ENCODE data around the gene DYNC2LI1. TPM values are rescaled to one million over a fixed set of nuclear protein-coding genes. Genes with fewer than 3 reads are reported as not detected.

The DYNC2LI1 gene
- total RNA-seq, 2 experiments from 2014 or later: 3.9 to 6.1 TPM

DNA sequence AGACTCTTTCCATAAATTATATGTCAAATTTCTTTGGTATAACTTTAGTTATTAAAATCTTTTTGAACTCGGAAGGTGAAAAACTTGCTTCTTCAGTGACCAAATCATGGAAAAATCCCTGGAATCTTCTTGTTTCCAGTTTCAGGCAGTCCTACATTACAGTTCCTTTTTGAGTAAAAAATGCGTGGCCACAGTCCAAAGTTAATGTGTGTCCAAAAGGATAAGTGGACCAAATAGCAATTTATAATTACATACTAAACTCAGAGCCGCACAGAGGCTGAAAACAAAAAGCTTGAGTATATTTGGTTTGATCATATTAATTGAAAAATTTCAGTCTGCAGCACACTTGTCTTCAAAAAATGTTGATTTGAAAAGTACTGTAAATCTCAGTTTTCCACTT, 28.4 kb upstream of the DYNC2LI1 start:
- Mint-ChIP-seq H3K4me1 (no peaks in the 10 kb centered on the region), H3K27ac (no peak overlapping the region), H3K4me3 (no peak overlapping the region), H3K27me3 (peaks cover 2% of the 10 kb centered on the region), H3K9me3 (no peaks in the 10 kb centered on the region), H3K36me3 (no peaks in the 10 kb centered on the region)
- POLR2A ChIA-PET: no interaction called here
- DNase-seq: no peak
- ATAC-seq (ENCODE audit: low read depth): no peak

- no peaks in the 10 kb centered on the region for H3K4me1 Mint-ChIP-seq
- ATAC-seq (ENCODE audit: low read depth) (no peak), DNase-seq (no peak)
- H3K4me3 Mint-ChIP-seq: no peak overlapping the region
- H3K36me3 Mint-ChIP-seq: no peaks in the 10 kb centered on the region
- POLR2A ChIA-PET: no interaction called here
- H3K9me3 Mint-ChIP-seq: no peaks in the 10 kb centered on the region
- H3K27ac Mint-ChIP-seq: no peak overlapping the region
- H3K27me3 Mint-ChIP-seq: peaks cover 2% of the 10 kb centered on the region
These were observed 25.5 kb upstream of the DYNC2LI1 start for GRCh38 chr2:43748333-43748732.

- H3K4me3 Mint-ChIP-seq: no peak overlapping the region
- H3K36me3 Mint-ChIP-seq: no peaks in the 10 kb centered on the region
- POLR2A ChIA-PET: no interaction called here
- H3K9me3 Mint-ChIP-seq: no peaks in the 10 kb centered on the region
- DNase-seq: no peak
- H3K27ac Mint-ChIP-seq: no peak overlapping the region
- ATAC-seq (ENCODE audit: low read depth): no peak
- peaks cover 2% of the 10 kb centered on the region for H3K27me3 Mint-ChIP-seq
- H3K4me1 Mint-ChIP-seq: no peaks in the 10 kb centered on the region
These were observed 24.3 kb upstream of the DYNC2LI1 start for GRCh38 chr2:43749583-43749982.

DNA sequence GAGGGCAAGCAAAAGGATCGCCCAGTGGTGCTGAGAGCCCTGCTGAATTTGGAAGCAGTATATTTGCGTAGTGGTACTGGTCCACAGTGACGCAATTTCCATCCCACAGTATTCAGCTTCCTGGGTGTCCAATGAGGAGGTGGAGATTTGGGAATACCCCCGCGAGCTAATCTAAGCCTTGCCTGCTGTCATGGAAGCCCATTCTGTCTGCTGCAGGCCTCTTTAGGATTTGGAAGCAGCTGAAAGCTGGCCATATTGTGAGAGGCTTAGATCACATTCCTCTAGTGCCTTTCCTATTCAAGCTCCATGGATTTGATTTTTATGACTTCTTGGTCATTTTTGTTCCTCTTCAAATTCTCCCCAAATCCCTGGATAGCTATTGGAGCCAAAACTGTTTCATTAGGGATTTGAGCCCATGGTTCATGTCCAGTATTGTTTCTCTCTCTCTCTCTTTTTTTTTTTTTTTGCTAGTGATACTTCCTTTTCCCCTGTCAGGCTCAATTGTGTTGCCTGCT, 22.3 kb upstream of the DYNC2LI1 start:
- no peaks in the 10 kb centered on the region for H3K4me1 Mint-ChIP-seq
- H3K27ac Mint-ChIP-seq: no peak overlapping the region
- no peak for DNase-seq
- peaks cover 2% of the 10 kb centered on the region for H3K27me3 Mint-ChIP-seq
- no peaks in the 10 kb centered on the region for H3K9me3 Mint-ChIP-seq
- POLR2A ChIA-PET: interaction anchor here (0.7 kb wide), 1 partner anchor 887 kb away, joined by 3 read pairs; no protein-coding TSS in a partner anchor
- no peak overlapping the region for H3K4me3 Mint-ChIP-seq
- H3K36me3 Mint-ChIP-seq: no peaks in the 10 kb centered on the region
- no peak for ATAC-seq (ENCODE audit: low read depth)

DNA sequence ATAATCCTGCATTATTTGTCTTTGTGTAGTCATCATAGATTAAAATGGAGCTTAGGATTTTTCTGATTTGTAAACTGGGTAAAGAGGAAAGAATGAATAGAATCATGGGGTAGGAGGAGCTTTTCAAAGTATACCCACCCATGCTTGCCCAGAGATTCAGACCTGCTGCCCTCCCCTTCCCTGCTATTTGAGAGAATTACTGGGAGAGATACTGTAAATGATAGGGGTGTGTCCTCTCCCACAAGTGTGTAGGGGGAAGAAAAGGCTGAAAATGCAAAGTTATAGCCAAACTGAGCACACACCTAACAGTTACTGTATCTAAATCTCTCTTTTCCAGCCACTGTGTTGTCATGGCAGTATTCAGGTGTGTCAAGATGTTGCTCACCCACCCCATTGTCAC, 21.5 kb upstream of the DYNC2LI1 start:
- no peaks in the 10 kb centered on the region for H3K9me3 Mint-ChIP-seq
- POLR2A ChIA-PET: interaction anchor here (0.7 kb wide), 1 partner anchor 888 kb away, joined by 3 read pairs; no protein-coding TSS in a partner anchor
- no peaks in the 10 kb centered on the region for H3K4me1 Mint-ChIP-seq
- H3K27me3 Mint-ChIP-seq: peaks cover 2% of the 10 kb centered on the region
- H3K4me3 Mint-ChIP-seq: no peak overlapping the region
- H3K27ac Mint-ChIP-seq: no peak overlapping the region
- no peak for ATAC-seq (ENCODE audit: low read depth)
- no peaks in the 10 kb centered on the region for H3K36me3 Mint-ChIP-seq
- DNase-seq: no peak

GRCh38 chr2:43754180-43754579, 19.7 kb upstream of the DYNC2LI1 start:
- POLR2A ChIA-PET: no interaction called here
- ATAC-seq (ENCODE audit: low read depth) (no peak), DNase-seq (no peak)
- H3K27ac Mint-ChIP-seq: no peak overlapping the region
- peaks cover 2% of the 10 kb centered on the region for H3K27me3 Mint-ChIP-seq
- no peaks in the 10 kb centered on the region for H3K9me3 Mint-ChIP-seq
- H3K4me3 Mint-ChIP-seq: no peak overlapping the region
- H3K4me1 Mint-ChIP-seq: no peaks in the 10 kb centered on the region
- H3K36me3 Mint-ChIP-seq: no peaks in the 10 kb centered on the region

- Mint-ChIP-seq H3K27me3 (no peaks in the 10 kb centered on the region), H3K36me3 (no peaks in the 10 kb centered on the region), H3K9me3 (no peaks in the 10 kb centered on the region), H3K4me3 (no peak overlapping the region), H3K4me1 (no peaks in the 10 kb centered on the region), H3K27ac (no peak overlapping the region)
- DNase-seq (no peak), ATAC-seq (ENCODE audit: low read depth) (no peak)
- POLR2A ChIA-PET: no interaction called here
These were observed 15.1 kb upstream of the DYNC2LI1 start for GRCh38 chr2:43758739-43759138.

DNA sequence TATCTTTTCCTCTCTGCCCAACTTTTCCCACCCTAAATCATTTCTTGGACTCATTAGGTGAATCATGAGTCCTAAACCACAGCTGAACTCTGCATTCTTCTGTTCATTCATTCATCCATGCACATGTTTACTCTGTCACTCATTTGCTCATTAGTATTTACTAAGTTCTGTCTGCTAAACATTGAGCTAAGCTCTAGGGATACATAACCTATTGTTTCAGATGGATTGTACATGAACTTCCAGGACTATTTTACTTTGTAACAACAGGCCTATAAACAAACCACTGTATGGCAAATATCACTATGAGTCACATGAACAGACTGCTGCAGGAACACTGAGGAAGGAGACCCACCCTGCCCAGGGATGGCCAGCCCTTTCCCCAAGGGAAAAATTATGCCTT, 14.6 kb upstream of the DYNC2LI1 start:
- no peak overlapping the region for H3K27ac Mint-ChIP-seq
- H3K36me3 Mint-ChIP-seq: no peaks in the 10 kb centered on the region
- no peak for DNase-seq
- ATAC-seq (ENCODE audit: low read depth): no peak
- H3K4me1 Mint-ChIP-seq: no peaks in the 10 kb centered on the region
- POLR2A ChIA-PET: no interaction called here
- no peaks in the 10 kb centered on the region for H3K9me3 Mint-ChIP-seq
- H3K4me3 Mint-ChIP-seq: no peak overlapping the region
- H3K27me3 Mint-ChIP-seq: no peaks in the 10 kb centered on the region

DNA sequence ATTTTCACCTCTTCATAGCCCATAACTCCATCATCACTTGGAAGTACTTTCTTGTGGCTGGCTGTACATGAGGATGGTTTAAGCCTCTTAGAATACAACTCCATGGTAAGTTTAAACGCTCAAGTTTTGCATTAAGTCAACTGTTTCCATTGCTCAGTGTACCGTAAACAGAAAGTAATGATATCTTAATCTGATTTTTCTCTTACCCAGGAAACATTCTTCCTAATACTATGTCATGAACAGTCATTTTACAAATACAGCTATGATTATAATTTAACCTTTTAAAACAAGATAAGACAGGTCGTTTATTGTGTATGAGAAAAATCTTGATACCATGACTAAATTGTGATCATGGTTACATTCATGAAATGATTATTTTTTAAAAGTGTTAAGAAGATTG, 11.6 kb upstream of the DYNC2LI1 start:
- H3K4me3 Mint-ChIP-seq: no peak overlapping the region
- peaks cover 5% of the 10 kb centered on the region for H3K27me3 Mint-ChIP-seq
- no peak overlapping the region for H3K27ac Mint-ChIP-seq
- no peaks in the 10 kb centered on the region for H3K4me1 Mint-ChIP-seq
- H3K36me3 Mint-ChIP-seq: no peaks in the 10 kb centered on the region
- DNase-seq (no peak), ATAC-seq (ENCODE audit: low read depth) (no peak)
- no peaks in the 10 kb centered on the region for H3K9me3 Mint-ChIP-seq
- POLR2A ChIA-PET: no interaction called here

DNA sequence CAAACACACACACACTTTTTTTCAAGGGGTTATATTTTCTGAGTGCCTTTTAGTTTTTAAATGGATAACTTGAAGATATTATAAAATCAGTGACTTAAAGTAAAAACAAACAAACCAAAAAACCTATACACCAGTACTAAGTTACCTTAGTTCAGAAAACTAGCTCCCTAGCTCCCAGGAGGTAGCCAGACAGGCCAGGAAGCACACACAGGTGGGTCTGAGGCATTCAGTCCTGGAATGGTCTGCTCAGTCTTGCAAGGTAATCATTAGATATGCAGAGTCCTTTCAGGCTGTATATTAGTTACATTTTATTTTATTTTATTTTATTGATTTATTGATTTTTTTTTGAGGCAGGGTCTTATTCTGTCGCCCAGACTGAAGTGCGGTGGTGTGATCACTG, 10.7 kb upstream of the DYNC2LI1 start:
- POLR2A ChIA-PET: no interaction called here
- H3K9me3 Mint-ChIP-seq: no peaks in the 10 kb centered on the region
- DNase-seq: no peak

DNA sequence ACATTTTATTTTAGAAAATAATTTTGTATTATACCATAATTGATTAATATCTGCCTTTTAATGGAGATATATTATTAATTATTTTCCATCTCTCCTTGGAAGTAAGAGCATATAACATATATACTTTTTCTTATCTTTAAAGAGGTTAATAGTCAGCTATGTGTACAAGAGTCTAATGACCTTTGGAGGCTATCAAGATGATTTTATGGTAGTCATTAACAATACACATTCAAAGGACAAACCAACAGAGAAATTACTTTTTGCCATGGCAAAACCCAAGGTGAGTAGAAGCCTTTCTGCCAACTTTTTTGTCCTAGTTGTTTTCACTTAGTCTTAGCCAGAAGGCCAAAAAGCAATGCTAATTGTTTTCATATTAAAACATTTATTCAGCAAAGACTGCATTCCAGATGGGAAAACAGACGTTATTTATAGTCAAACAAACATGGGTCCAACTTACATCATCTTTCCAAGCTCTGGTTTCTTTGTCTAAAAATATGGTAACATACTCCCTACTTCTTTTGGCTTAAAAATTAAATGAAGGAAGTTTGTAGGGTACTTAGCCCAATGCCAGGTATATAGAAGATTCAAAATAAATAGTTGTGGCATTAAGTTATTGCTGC, 9.6 kb upstream of the DYNC2LI1 start:
- no peaks in the 10 kb centered on the region for H3K4me1 Mint-ChIP-seq
- DNase-seq: no peak
- H3K27me3 Mint-ChIP-seq: peaks cover 5% of the 10 kb centered on the region
- POLR2A ChIA-PET: no interaction called here
- H3K4me3 Mint-ChIP-seq: no peak overlapping the region
- H3K27ac Mint-ChIP-seq: no peak overlapping the region
- ATAC-seq (ENCODE audit: low read depth): no peak
- no peaks in the 10 kb centered on the region for H3K9me3 Mint-ChIP-seq
- H3K36me3 Mint-ChIP-seq: no peaks in the 10 kb centered on the region

More for the DNA sequence above, 10.7 kb upstream of the DYNC2LI1 start:
- Mint-ChIP-seq H3K27me3 (peaks cover 5% of the 10 kb centered on the region), H3K4me3 (no peak overlapping the region), H3K4me1 (no peaks in the 10 kb centered on the region), H3K36me3 (no peaks in the 10 kb centered on the region), H3K27ac (no peak overlapping the region)
- ATAC-seq (ENCODE audit: low read depth): no peak

DNA sequence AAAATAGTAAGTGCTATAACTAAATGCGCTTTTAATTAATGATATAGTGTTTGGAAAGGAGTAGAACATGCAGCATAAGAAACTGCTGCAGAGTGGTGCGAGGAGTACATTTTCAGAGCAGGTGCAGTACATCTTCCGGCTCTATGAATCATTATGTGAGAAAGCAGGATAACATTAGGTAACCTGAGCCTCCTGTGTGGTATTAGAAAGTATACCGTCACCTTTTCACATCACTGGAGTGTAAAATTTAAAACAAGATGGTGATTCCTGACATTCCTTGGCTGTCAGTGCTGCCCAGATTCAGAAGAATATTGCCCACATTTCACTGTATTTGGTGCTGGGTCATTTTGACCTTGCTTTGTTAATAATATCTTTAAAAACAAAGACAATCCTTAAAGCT, 7.8 kb upstream of the DYNC2LI1 start:
- Mint-ChIP-seq H3K9me3 (no peaks in the 10 kb centered on the region), H3K4me1 (no peaks in the 10 kb centered on the region), H3K4me3 (no peak overlapping the region), H3K36me3 (no peaks in the 10 kb centered on the region), H3K27ac (no peak overlapping the region), H3K27me3 (peaks cover 9% of the 10 kb centered on the region)
- POLR2A ChIA-PET: no interaction called here
- ATAC-seq (ENCODE audit: low read depth) (no peak), DNase-seq (no peak)

DNA sequence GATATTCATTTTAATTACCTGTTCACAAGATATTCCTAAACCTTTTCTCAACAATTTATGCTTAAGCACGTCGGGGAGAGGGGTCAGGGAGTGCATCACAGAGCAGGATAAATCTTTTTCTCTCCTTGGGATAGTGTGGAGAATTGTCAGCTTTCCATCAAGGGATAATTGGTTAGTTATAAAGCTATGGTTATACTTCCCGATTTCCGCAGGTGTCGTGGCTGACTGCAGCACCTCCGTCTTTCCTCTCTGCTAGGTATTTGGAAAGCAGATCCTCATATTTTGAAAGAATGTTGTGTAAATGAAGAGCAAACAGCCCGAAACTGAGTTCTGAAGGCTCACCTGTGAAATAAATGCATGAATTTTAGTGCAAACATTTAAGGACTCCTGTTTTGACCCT, 778 bp downstream of the DYNC2LI1 start:
- ATAC-seq (ENCODE audit: low read depth) (no peak), DNase-seq (no peak)
- peaks cover 7% of the 10 kb centered on the region for H3K4me1 Mint-ChIP-seq
- peaks cover 4% of the 10 kb centered on the region for H3K27me3 Mint-ChIP-seq
- H3K4me3 Mint-ChIP-seq: peak overlapping the region; percentile 83
- H3K27ac Mint-ChIP-seq: peak overlapping the region; percentile 32
- peaks cover 2% of the 10 kb centered on the region for H3K36me3 Mint-ChIP-seq
- POLR2A ChIA-PET: no interaction called here
- no peaks in the 10 kb centered on the region for H3K9me3 Mint-ChIP-seq

DNA sequence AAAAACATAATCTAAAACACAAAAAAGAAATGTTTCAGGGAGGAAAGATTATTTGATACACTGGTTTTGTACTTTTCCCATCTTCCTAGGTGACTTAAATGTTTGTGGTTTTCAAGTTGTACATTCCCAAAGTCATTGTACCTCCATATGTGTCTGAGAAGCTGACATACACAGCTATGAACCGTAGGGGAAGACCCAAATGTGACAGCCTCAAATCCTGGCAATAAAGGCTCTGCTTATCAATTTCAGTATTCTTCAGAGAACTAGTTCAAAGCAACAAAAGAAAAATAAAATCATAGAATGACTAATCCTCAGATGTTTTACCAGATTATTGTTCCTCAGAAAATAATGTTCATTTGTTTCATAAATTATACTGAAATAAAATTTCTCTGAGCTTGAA, 2.5 kb downstream of the DYNC2LI1 start:
- DNase-seq (no peak), ATAC-seq (ENCODE audit: low read depth) (no peak)
- Mint-ChIP-seq H3K4me3 (no peak overlapping the region), H3K27ac (no peak overlapping the region), H3K4me1 (peaks cover 7% of the 10 kb centered on the region), H3K36me3 (peaks cover 2% of the 10 kb centered on the region), H3K9me3 (no peaks in the 10 kb centered on the region), H3K27me3 (no peaks in the 10 kb centered on the region)
- POLR2A ChIA-PET: no interaction called here

All from activated naive CD8-positive, alpha-beta T cell treated with anti-CD3 and anti-CD28 coated beads, Interleukin-2, amount 10 ng/mL, durations not matched to agents 7 days and 5 days (primary cell).